IMR-90 (cell line): ENCODE results near the gene CHL1. TPM values are rescaled to one million over a fixed set of nuclear protein-coding genes. Genes with fewer than 3 reads are reported as not detected.

Experiments
- ATAC-seq: fragments of 200-7000 bp; cut with Tn5 transposase; 2 replicates; pipeline ENCODE4 v1.9.1; 2020; ENCODE audit warnings: low read depth, mild to moderate bottlenecking, moderate library complexity
- BruUV-seq: library from RNA; stranded (reverse); fragments of 400-500 nt; replicated peaks from 2 replicates; lab custom pipeline; 2021; lab: Mats Ljungman, UMichigan
- CTCF ChIA-PET: fragments of 300-600 bp; formaldehyde crosslinking; extraction: SDS; loops from one replicate; lab custom pipeline; 2021; ENCODE audit warnings: antibody characterized with exemption; lab: Yijun Ruan, JAX
- POLR2A ChIA-PET: fragments of 300-600 bp; sonication (Branson Sonifier 250); formaldehyde crosslinking; loops from one replicate; lab custom pipeline; 2022; ENCODE audit warnings: antibody characterized with exemption; ENCODE audit not compliant: unreplicated experiment; lab: Charles Lee
- DNase-seq: peaks from one replicate; pipeline ENCODE4 v3.0.0; 2013
- H2AFZ ChIP-seq: replicated peaks from 2 replicates; pipeline ENCODE3; 2013; ENCODE audit warnings: low read length, mild to moderate bottlenecking; ENCODE audit not compliant: poor library complexity
- H2AK5ac ChIP-seq: 2 replicates; pipeline ENCODE4 v1.6.1; 2013; ENCODE audit warnings: low read depth, low read length, inconsistent platforms
- H2AK9ac ChIP-seq: replicated peaks from 2 replicates; pipeline ENCODE3; 2013; ENCODE audit warnings: mild to moderate bottlenecking, low read depth, low read length, moderate library complexity; ENCODE audit not compliant: poor library complexity
- H2BK120ac ChIP-seq: 2 replicates; pipeline ENCODE4 v1.6.1; 2013; ENCODE audit warnings: low read depth, low read length, inconsistent platforms
- H2BK15ac ChIP-seq: 3 replicates; pipeline ENCODE4 v1.6.1; 2013; ENCODE audit warnings: low read depth, low read length, inconsistent platforms
- H2BK20ac ChIP-seq: 2 replicates; pipeline ENCODE4 v1.6.1; 2013; ENCODE audit warnings: low read depth, mild to moderate bottlenecking, inconsistent platforms, low read length, moderate library complexity
- H2BK5ac ChIP-seq: 2 replicates; pipeline ENCODE4 v1.6.1; 2013; ENCODE audit warnings: mild to moderate bottlenecking, low read depth, low read length, inconsistent platforms; ENCODE audit not compliant: poor library complexity, severe bottlenecking
- H3K14ac ChIP-seq: replicated peaks from 2 replicates; pipeline ENCODE4 v1.6.1; 2013; ENCODE audit warnings: low read depth, low read length, inconsistent platforms
- H3K18ac ChIP-seq: 2 replicates; pipeline ENCODE4 v1.6.1; 2013; ENCODE audit warnings: low read depth, low read length, control low read depth
- H3K23ac ChIP-seq: 2 replicates; pipeline ENCODE4 v1.6.1; 2013; ENCODE audit warnings: low read depth, low read length, inconsistent platforms
- H3K27ac ChIP-seq: 2 replicates; pipeline ENCODE4 v1.5.1; 2013; ENCODE audit warnings: mild to moderate bottlenecking, control low read depth, low read length; ENCODE audit not compliant: insufficient read depth
- H3K27me3 ChIP-seq: 2 replicates; pipeline ENCODE4 v1.6.1; 2013; ENCODE audit warnings: low read length; ENCODE audit not compliant: control insufficient read depth, insufficient read depth
- H3K36me3 ChIP-seq: 2 replicates; pipeline ENCODE4 v1.6.1; 2013; ENCODE audit warnings: low read length, mixed read lengths; ENCODE audit not compliant: control insufficient read depth, insufficient read depth
- H3K4ac ChIP-seq: 2 replicates; pipeline ENCODE4 v1.6.1; 2013; ENCODE audit warnings: low read depth, low read length, inconsistent platforms
- H3K4me1 ChIP-seq: 2 replicates; pipeline ENCODE4 v1.6.1; 2013; ENCODE audit warnings: low read length, mixed read lengths; ENCODE audit not compliant: control insufficient read depth, insufficient read depth
- H3K4me2 ChIP-seq: 2 replicates; pipeline ENCODE4 v1.6.1; 2013; ENCODE audit warnings: low read depth, mild to moderate bottlenecking, control low read depth, low read length, moderate library complexity
- H3K4me3 ChIP-seq: 2 replicates; pipeline ENCODE4 v1.5.1; 2013; ENCODE audit warnings: low read depth, mild to moderate bottlenecking, control low read depth, low read length, moderate library complexity; ENCODE audit not compliant: insufficient read depth
- H3K56ac ChIP-seq: 2 replicates; pipeline ENCODE4 v1.6.1; 2013; ENCODE audit warnings: low read length, inconsistent platforms; ENCODE audit not compliant: insufficient read depth; ENCODE audit errors: extremely low read depth
- H3K79me1 ChIP-seq, 2 experiments: 2 replicates each; pipeline ENCODE4 v1.6.1; 2013; ENCODE audit warnings: low read length in 2 of 2, inconsistent platforms in 1 of 2, low read depth in 1 of 2
- H3K9ac ChIP-seq: 2 replicates; pipeline ENCODE4 v1.6.1; 2013; ENCODE audit warnings: low read depth, low read length, control low read depth
- H3K9me1 ChIP-seq: 2 replicates; pipeline ENCODE4 v1.6.1; 2013; ENCODE audit warnings: low read length, inconsistent platforms; ENCODE audit not compliant: insufficient read depth
- H3K9me3 ChIP-seq: 2 replicates; pipeline ENCODE4 v1.6.1; 2013; ENCODE audit warnings: low read length; ENCODE audit not compliant: control insufficient read depth, insufficient read depth
- H4K20me1 ChIP-seq: 2 replicates; pipeline ENCODE4 v1.6.1; 2013; ENCODE audit warnings: low read length, inconsistent platforms; ENCODE audit not compliant: insufficient read depth
- H4K5ac ChIP-seq: 2 replicates; pipeline ENCODE4 v1.6.1; 2013; ENCODE audit warnings: mild to moderate bottlenecking, low read depth, low read length, control low read depth
- H4K8ac ChIP-seq, 2 experiments: 2 replicates each; pipeline ENCODE4 v1.6.1; 2013; ENCODE audit warnings: low read depth in 2 of 2, low read length in 2 of 2, control low read depth in 1 of 2, inconsistent platforms in 1 of 2
- H4K91ac ChIP-seq: 2 replicates; pipeline ENCODE4 v1.6.1; 2013; ENCODE audit warnings: low read depth, low read length, inconsistent platforms; ENCODE audit not compliant: insufficient read depth
- FOS ChIP-seq: fragments of 150-350 bp; IDR thresholded peaks from 2 replicates; pipeline ENCODE4 v1.6.1; 2016; ENCODE audit warnings: low read depth, low read length
- MAZ ChIP-seq: IDR thresholded peaks from 2 replicates; pipeline ENCODE4 v1.6.1; 2012; ENCODE audit warnings: low read depth, mild to moderate bottlenecking, low read length, improper control_type of control experiment, moderate library complexity, borderline replicate concordance
- NFE2L2 ChIP-seq: fragments of 150-350 bp; IDR thresholded peaks from 2 replicates; pipeline ENCODE4 v1.6.1; 2016; ENCODE audit warnings: low read depth, mild to moderate bottlenecking, low read length
- WGBS, 2 experiments: methylation state at CpG; one replicate each; pipeline versions ENCODE4 v1.1.5 to v1.1.7; 2013; ENCODE audit warnings: missing lambda C conversion rate in 2 of 2; ENCODE audit not compliant: insufficient read length in 1 of 2; ENCODE audit errors: extremely low coverage in 2 of 2; 5-methylcytosine and 5-hydroxymethylcytosine counted together
- dilution Hi-C: fragments of 300-500 bp; cut with HindIII; formaldehyde crosslinking; loops from one replicate; pipeline ENCODE4 v1.14.3; 2018; ENCODE audit warnings: low sequenced_read_pairs; ENCODE audit not compliant: unreplicated experiment
- in situ Hi-C: fragments of 300-500 bp; cut with MboI; formaldehyde crosslinking; loops from 3 replicates; pipeline ENCODE4 v1.14.3; 2019; ENCODE audit warnings: low sequenced_read_pairs, inconsistent platforms, mixed read lengths
- intact Hi-C: fragments of 100-400 bp; cut with micrococcal nuclease; formaldehyde crosslinking; loops from 2 replicates; pipeline ENCODE4 v1.10.0; 2022
- polyA plus RNA-seq, 3 experiments: library from polyadenylated mRNA; depleted of rRNA; stranded (reverse); fragments of >200 nt; gene quantifications; 2 replicates each; pipeline ENCODE4 v1.2.3, GENCODE V29; 2012; ENCODE audit warnings: low replicate concordance in 1 of 3
- total RNA-seq: library from RNA; depleted of rRNA; stranded (reverse); fragments of >200 nt; gene quantifications from 2 replicates; pipeline ENCODE4 v1.2.3, GENCODE V29; 2012

Gene CHL1
- total and polyA plus RNA-seq, 2 of the 4 experiments (the other 2 are of a cell fraction), result 0.38 to 1.6 TPM

DNA sequence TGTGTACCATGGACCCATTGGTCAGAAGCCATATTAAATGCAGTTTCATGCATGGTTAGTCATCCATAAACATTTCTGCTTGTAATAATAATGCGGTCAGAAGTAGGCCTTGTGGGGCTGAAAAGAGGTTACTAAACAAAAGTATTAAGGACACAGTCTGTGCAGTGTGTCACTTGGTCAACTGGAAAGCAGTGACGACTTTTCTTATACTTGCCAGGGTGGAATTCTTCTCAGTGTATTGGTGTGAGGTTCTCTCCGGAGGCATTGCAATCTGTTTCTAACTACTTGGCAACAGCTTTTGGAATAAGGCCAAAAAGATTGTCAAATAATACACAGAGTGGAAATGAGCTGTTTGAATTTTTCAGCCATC, 46.8 kb downstream of the CHL1 start:
- Histone ChIP-seq H2BK20ac (no peak overlapping the region), H3K56ac (no peak overlapping the region), H3K14ac (no peak overlapping the region), H4K8ac (no peak overlapping the region), H4K20me1 (0 out of 2 replicates have a peak, but pooled peaks cover 3% of the 10 kb centered on the region), H3K4me2 (no peak overlapping the region; the same call in 1 of the 2 replicates), H3K9me3 (no peaks in the 10 kb centered on the region), H3K9ac (no peak overlapping the region), H2AK5ac (no peak overlapping the region), H3K4me1 (peaks cover 2% of the 10 kb centered on the region; the same call in 1 of the 2 replicates), H2BK120ac (no peak overlapping the region), H3K23ac (no peak overlapping the region), H4K91ac (no peak overlapping the region), H3K79me1 (no peaks in the 10 kb centered on the region), H2AK9ac (no peak overlapping the region), H3K9me1 (no peaks in the 10 kb centered on the region), H3K4me3 (no peak overlapping the region), H2AFZ (no peak overlapping the region), H3K4ac (no peak overlapping the region), H3K36me3 (no peaks in the 10 kb centered on the region), H3K18ac (no peak overlapping the region), H2BK5ac (peak overlapping the region; percentile 77), H4K5ac (no peak overlapping the region), H3K27me3 (no peaks in the 10 kb centered on the region), H2BK15ac (no peak overlapping the region), H3K27ac (no peak overlapping the region)
- no TSS peak for BruUV-seq
- no CpG with 5 or more reads among the region's 3 CpGs for WGBS, 2 experiments
- DNase-seq (peak; percentile 92), ATAC-seq (peak; percentile 86)
- in situ Hi-C loops, result no loop called here
- no peak for TF ChIP-seq MAZ
- peak; percentile 66; the same call in 1 of the 2 replicates for TF ChIP-seq FOS
- TF ChIP-seq NFE2L2, result peak; percentile 67; the same call in 1 of the 2 replicates
- intact Hi-C loops, result loop anchor here (5.0 kb wide), 1 partner anchor 104 kb away; no protein-coding TSS in a partner anchor
- CTCF ChIA-PET, result no interaction called here
- POLR2A ChIA-PET, result no interaction called here
- dilution Hi-C loops, result no loop called here
